SK-N-SH (cell line): ENCODE measurements around the gene ADAM11. TPM values are rescaled to one million over a fixed set of nuclear protein-coding genes. Genes with fewer than 3 reads are reported as not detected.

Experiments
- CTCF ChIA-PET: fragments of 300-600, 350-600 bp; formaldehyde crosslinking; extraction: SDS; loops from one replicate; lab custom pipeline; 2021; lab: Yijun Ruan, JAX
- POLR2A ChIA-PET: fragments of 350-600 bp; sonication (Branson Sonifier 250); formaldehyde crosslinking; extraction: SDS; loops from one replicate; lab custom pipeline; 2020; ENCODE audit warnings: antibody characterized with exemption, inconsistent platforms; lab: Yijun Ruan, JAX
- DNase-seq: peaks from one replicate; pipeline ENCODE4 v3.0.0; 2012
- H2AFZ ChIP-seq: fragments of 200-600 bp; sonication (generic); 2 replicates; pipeline ENCODE4 v1.8.1; 2016; ENCODE audit warnings: antibody characterized with exemption, mild to moderate bottlenecking, low read depth
- H3F3A ChIP-seq: fragments of 200-600 bp; sonication (generic); replicated peaks from 2 replicates; pipeline ENCODE3; 2016; ENCODE audit warnings: antibody characterized with exemption, mild to moderate bottlenecking; ENCODE audit not compliant: insufficient read depth
- H3K27ac ChIP-seq, 2 experiments: fragments of 200-500 bp in 1 of 2; fragments of 200-600 bp in 1 of 2; sonication (Bioruptor generic) in 1 of 2; sonication (generic), shearing (Covaris generic) in 1 of 2; 2 replicates each; pipeline versions ENCODE4 v1.5.1 to v1.6.1; 2014 to 2016; ENCODE audit warnings: low read depth in 2 of 2, inconsistent platforms in 1 of 2, low read length in 1 of 2, mild to moderate bottlenecking in 1 of 2, mixed read lengths in 1 of 2
- H3K27me3 ChIP-seq: fragments of 200-600 bp; sonication (generic), shearing (Covaris generic); 2 replicates; pipeline ENCODE4 v1.6.1; 2016; ENCODE audit warnings: mixed run types; ENCODE audit not compliant: insufficient read depth
- H3K36me3 ChIP-seq, 2 experiments: fragments of 200-500 bp in 1 of 2; fragments of 200-600 bp in 1 of 2; sonication (Bioruptor generic) in 1 of 2; sonication (generic) in 1 of 2; replicated peaks in 1 of 2; 2 replicates each; pipeline versions ENCODE3 to v1.5.1; 2014 to 2016; ENCODE audit warnings: low read length in 1 of 2, mild to moderate bottlenecking in 1 of 2; ENCODE audit not compliant: insufficient read depth in 2 of 2, control insufficient read depth in 1 of 2
- H3K4me1 ChIP-seq, 2 experiments: fragments of 200-500 bp in 1 of 2; fragments of 200-600 bp in 1 of 2; sonication (Bioruptor generic) in 1 of 2; sonication (generic), shearing (Covaris generic) in 1 of 2; 2 replicates each; pipeline versions ENCODE4 v1.5.1 to v1.6.1; 2014 to 2016; ENCODE audit warnings: low read depth in 1 of 2, low read length in 1 of 2, mixed run types in 1 of 2; ENCODE audit not compliant: insufficient read depth in 2 of 2, control insufficient read depth in 1 of 2
- H3K4me2 ChIP-seq: fragments of 200-600 bp; sonication (generic), shearing (Covaris generic); 2 replicates; pipeline ENCODE4 v1.6.1; 2017; ENCODE audit warnings: mixed run types
- H3K4me3 ChIP-seq, 2 experiments: fragments of 200-500 bp in 1 of 2; fragments of 200-600 bp in 1 of 2; sonication (Bioruptor generic) in 1 of 2; sonication (generic), shearing (Covaris generic) in 1 of 2; 2 replicates each; pipeline versions ENCODE4 v1.5.1 to v1.8.1; 2014 to 2016; ENCODE audit warnings: low read depth in 2 of 2, inconsistent platforms in 1 of 2, low read length in 1 of 2, mild to moderate bottlenecking in 1 of 2, mixed read lengths in 1 of 2, moderate library complexity in 1 of 2
- H3K79me2 ChIP-seq: fragments of 200-600 bp; sonication (generic); 2 replicates; pipeline ENCODE4 v1.8.1; 2017; ENCODE audit warnings: mild to moderate bottlenecking; ENCODE audit not compliant: insufficient read depth
- H3K9ac ChIP-seq: fragments of 200-600 bp; sonication (generic); 2 replicates; pipeline ENCODE4 v1.6.1; 2017; ENCODE audit warnings: mixed run types
- H3K9me2 ChIP-seq: fragments of 200-600 bp; sonication (generic); 2 replicates; pipeline ENCODE4 v1.6.1; 2017; ENCODE audit warnings: mixed run types
- H3K9me3 ChIP-seq: fragments of 200-600 bp; sonication (generic); 2 replicates; pipeline ENCODE4 v1.6.1; 2017; ENCODE audit warnings: mixed run types, mild to moderate bottlenecking, moderate library complexity
- H4K20me1 ChIP-seq: fragments of 200-600 bp; sonication (generic); 2 replicates; pipeline ENCODE4 v1.6.1; 2017; ENCODE audit warnings: mild to moderate bottlenecking, mixed run types; ENCODE audit not compliant: insufficient read depth
- CTCF ChIP-seq: fragments of 200-600 bp; sonication (generic); IDR thresholded peaks from 2 replicates; pipeline ENCODE4 v1.6.1; 2017; ENCODE audit warnings: antibody characterized with exemption, mild to moderate bottlenecking, moderate library complexity
- ELF1 ChIP-seq: IDR thresholded peaks from 2 replicates; pipeline ENCODE4 v1.4.0; 2012
- EP300 ChIP-seq, 2 experiments: IDR thresholded peaks; 2 replicates each; pipeline versions ENCODE4 v1.4.0 to v1.6.1; 2012; ENCODE audit warnings: borderline replicate concordance in 1 of 2, low read depth in 1 of 2, low read length in 1 of 2
- FOXJ3 ChIP-seq: sonication (generic); formaldehyde crosslinking; IDR thresholded peaks from 2 replicates; pipeline ENCODE4 v1.5.1; 2020; ENCODE audit warnings: mild to moderate bottlenecking, missing genetic modification reagents
- FOXM1 ChIP-seq: IDR thresholded peaks from 2 replicates; pipeline ENCODE4 v1.4.0; 2012; ENCODE audit warnings: low read depth, mild to moderate bottlenecking
- GABPA ChIP-seq: IDR thresholded peaks from 2 replicates; pipeline ENCODE4 v1.4.0; 2012; ENCODE audit warnings: low read depth, mild to moderate bottlenecking
- GATA2 ChIP-seq: sonication (generic); formaldehyde crosslinking; IDR thresholded peaks from 2 replicates; pipeline ENCODE4 v1.5.0; 2020; ENCODE audit warnings: mild to moderate bottlenecking, missing genetic modification reagents
- JUND ChIP-seq: IDR thresholded peaks from 2 replicates; pipeline ENCODE4 v1.4.0; 2012
- MEF2A ChIP-seq: IDR thresholded peaks from 2 replicates; pipeline ENCODE4 v1.4.0; 2012; ENCODE audit warnings: low read depth, borderline replicate concordance
- NFIC ChIP-seq: IDR thresholded peaks from 2 replicates; pipeline ENCODE4 v1.4.0; 2012; ENCODE audit warnings: borderline replicate concordance
- PBX3 ChIP-seq: IDR thresholded peaks from 2 replicates; pipeline ENCODE4; 2012
- REST ChIP-seq: IDR thresholded peaks from 2 replicates; pipeline ENCODE4 v1.6.1; 2012; ENCODE audit warnings: mild to moderate bottlenecking, low read depth, low read length, moderate library complexity
- SMC3 ChIP-seq: IDR thresholded peaks from 2 replicates; pipeline ENCODE4 v1.6.1; 2012; ENCODE audit warnings: low read depth, low read length, improper control_type of control experiment
- TEAD4 ChIP-seq: IDR thresholded peaks from 2 replicates; pipeline ENCODE4 v1.4.0; 2012; ENCODE audit warnings: mild to moderate bottlenecking, borderline replicate concordance; ENCODE audit not compliant: insufficient read depth
- USF1 ChIP-seq: IDR thresholded peaks from 2 replicates; pipeline ENCODE4 v1.4.0; 2012; ENCODE audit warnings: low read depth, borderline replicate concordance
- YY1 ChIP-seq: IDR thresholded peaks from 2 replicates; pipeline ENCODE4 v1.4.0; 2012; ENCODE audit warnings: low read depth, mild to moderate bottlenecking
- WGBS: methylation state at CpG from one replicate; pipeline ENCODE4 v1.1.6; 2017; ENCODE audit warnings: low lambda C conversion rate; 5-methylcytosine and 5-hydroxymethylcytosine counted together
- polyA plus RNA-seq, 3 experiments: library from polyadenylated mRNA; depleted of rRNA; stranded (reverse); fragments of >200 nt; gene quantifications; 2 replicates each; pipeline ENCODE4 v1.2.3, GENCODE V29; 2012

ADAM11 gene
- polyA plus RNA-seq, 1 of the 3 experiments (the other 2 are of a cell fraction) = 2.5 TPM

- CTCF ChIA-PET = interaction anchor here (0.9 to 3.8 kb wide), 6 partner anchors 11 to 81 kb away, joined by 3 to 26 read pairs (median 4); no protein-coding TSS in a partner anchor
These were observed 39.0 kb downstream of the ADAM11 start for GRCh38 chr17:44797802-44798201.

GRCh38 chr17:44798356-44798755, 39.6 kb downstream of the ADAM11 start:
- H3K27ac ChIP-seq = no peak overlapping the region
- H3K79me2 ChIP-seq = peaks cover 52% of the 10 kb centered on the region
- no peak for DNase-seq
- H4K20me1 ChIP-seq = no peaks in the 10 kb centered on the region
- H3K9me2 ChIP-seq = no peaks in the 10 kb centered on the region
- ChIA-PET CTCF (interaction anchor here (0.9 to 3.8 kb wide), 7 partner anchors 10 to 80 kb away, joined by 3 to 26 read pairs (median 4); no protein-coding TSS in a partner anchor), POLR2A (interaction anchor here (0.6 kb wide), 1 partner anchor 48 kb away, joined by 5 read pairs; no protein-coding TSS in a partner anchor)
- no peak overlapping the region for H3K9ac ChIP-seq
- peaks cover 0 to 12% of the 10 kb centered on the region in 2 experiments; a peak in 2 of 4 replicates for H3K4me1 ChIP-seq
- peaks cover 3 to 55% of the 10 kb centered on the region in 2 experiments for H3K36me3 ChIP-seq
- peaks cover 39% of the 10 kb centered on the region for H3F3A ChIP-seq
- H3K9me3 ChIP-seq = no peaks in the 10 kb centered on the region
- WGBS = 93% methylated on average over 2 of the region's 2 CpGs
- no peaks in the 10 kb centered on the region for H3K27me3 ChIP-seq
- no peak overlapping the region for H2AFZ ChIP-seq
- no peak overlapping the region for H3K4me3 ChIP-seq
- H3K4me2 ChIP-seq = no peak overlapping the region
- TF ChIP-seq TEAD4 = no peak
- no peak for TF ChIP-seq ELF1
- TF ChIP-seq GATA2 (CRISPR knock-in tag) = no peak
- TF ChIP-seq EP300 (IDR thresholded peaks at IDR 0.05; ENCODE audit: borderline replicate concordance in 1 of 2, low read depth in 1 of 2, low read length in 1 of 2) = no peak
- TF ChIP-seq YY1 = no peak
- no peak for TF ChIP-seq SMC3
- TF ChIP-seq CTCF = no peak
- TF ChIP-seq JUND = no peak
- TF ChIP-seq GABPA = no peak
- no peak for TF ChIP-seq MEF2A
- TF ChIP-seq USF1 = no peak
- no peak for TF ChIP-seq FOXM1
- TF ChIP-seq REST = no peak
- no peak for TF ChIP-seq NFIC
- no peak for TF ChIP-seq FOXJ3 (CRISPR knock-in tag)

More at GRCh38 chr17:44797802-44798201, 39.0 kb downstream of the ADAM11 start:
- H3K4me3 ChIP-seq = no peak overlapping the region
- DNase-seq = no peak
- H3K79me2 ChIP-seq = peaks cover 47% of the 10 kb centered on the region
- H2AFZ ChIP-seq = no peak overlapping the region
- no peaks in the 10 kb centered on the region for H3K27me3 ChIP-seq
- peaks cover 39% of the 10 kb centered on the region for H3F3A ChIP-seq
- TF ChIP-seq USF1 = no peak
- TF ChIP-seq ELF1 = no peak
- TF ChIP-seq PBX3 = no peak
- no peak overlapping the region for H3K27ac ChIP-seq
- H3K9me2 ChIP-seq = no peaks in the 10 kb centered on the region
- no peaks in the 10 kb centered on the region for H3K9me3 ChIP-seq
- no peaks in the 10 kb centered on the region for H4K20me1 ChIP-seq
- H3K36me3 ChIP-seq = peaks cover 0 to 51% of the 10 kb centered on the region in 2 experiments
- peaks cover 0 to 12% of the 10 kb centered on the region in 2 experiments; a peak in 2 of 4 replicates for H3K4me1 ChIP-seq
- H3K9ac ChIP-seq = no peak overlapping the region
- no peak overlapping the region for H3K4me2 ChIP-seq
- 96% methylated on average over 11 of the region's 11 CpGs for WGBS
- POLR2A ChIA-PET = no interaction called here
